Measurements from ENCODE around the gene BABAM2. TPM values are rescaled to one million over a fixed set of nuclear protein-coding genes. Genes with fewer than 3 reads are reported as not detected.

The BABAM2 gene
- total and polyA plus RNA-seq, 11 donors = 22.2 to 75.1 (median 62.5) TPM

GRCh38 chr2:28343184-28343942 is 452.8 kb downstream of the BABAM2 start:
- Histone ChIP-seq H3K27ac (peak overlapping the region; percentile 27 to 79 (median 66)), H3K4me3 (no peak overlapping the region), H3K36me3 (no peaks in the 10 kb centered on the region), H3K27me3 (no peaks in the 10 kb centered on the region), H3K9me3 (no peaks in the 10 kb centered on the region), H3K4me1 (peaks cover 0 to 55% (median 28%) of the 10 kb centered on the region in 12 donors)
- no peak for TF ChIP-seq POLR2A (IDR thresholded peaks at IDR 0.05)
- no peak for TF ChIP-seq CTCF (IDR thresholded peaks at IDR 0.05)
- DNase-seq = no peak
- WGBS, 4 donors = 87 to 94% (median 87%) methylated on average over 5 of the region's 5 CpGs
- no peak for ATAC-seq
- intact Hi-C loops (cut with DNase I) = loop anchor here in 5 of 10 donors (5.0 kb wide), 2 partner anchors 44 to 49 kb away; partner anchors contain the start of gene FOSL2 (in 4 of the 5)

GRCh38 chr2:28343971-28344715 is 453.6 kb downstream of the BABAM2 start:
- Histone ChIP-seq H3K4me1 (peaks cover 0 to 55% (median 21%) of the 10 kb centered on the region in 12 donors), H3K36me3 (no peaks in the 10 kb centered on the region), H3K9me3 (no peaks in the 10 kb centered on the region), H3K27me3 (no peaks in the 10 kb centered on the region), H3K27ac (peak overlapping the region in 1 of 12 donors; percentile 70), H3K4me3 (no peak overlapping the region)
- ATAC-seq (no peak), DNase-seq (peak in 1 of 5 donors; percentile 17)
- no peak for TF ChIP-seq POLR2A (IDR thresholded peaks at IDR 0.05)
- no peak for TF ChIP-seq CTCF (IDR thresholded peaks at IDR 0.05)
- 94% methylated on average over 20 of the region's 20 CpGs for WGBS, 4 donors
- intact Hi-C loops (cut with DNase I) = loop anchor here in 5 of 10 donors (5.0 kb wide), 2 partner anchors 43 to 48 kb away; partner anchors contain the start of gene FOSL2 (in 4 of the 5)

- no peaks in the 10 kb centered on the region for H3K27me3 ChIP-seq
- no peak overlapping the region for H3K4me3 ChIP-seq
- H3K36me3 ChIP-seq = no peaks in the 10 kb centered on the region
- WGBS, 4 donors = 90 to 93% (median 91%) methylated on average over 27 to 30 of the region's 30 CpGs
- TF ChIP-seq CTCF (IDR thresholded peaks at IDR 0.05) (no peak), POLR2A (IDR thresholded peaks at IDR 0.05) (no peak)
- H3K27ac ChIP-seq = no peak overlapping the region
- no peak for ATAC-seq
- intact Hi-C loops (cut with DNase I) = loop anchor here in 6 of 10 donors (1.0 to 5.0 kb wide), 3 partner anchors 8 to 47 kb away; partner anchors contain the start of gene FOSL2 (in 4 of the 6)
- peaks cover 0 to 58% (median 20%) of the 10 kb centered on the region in 12 donors for H3K4me1 ChIP-seq
- H3K9me3 ChIP-seq = no peaks in the 10 kb centered on the region
- DNase-seq = peak in 1 of 5 donors; percentile 21
Measured at GRCh38 chr2:28344756-28345373, 454.3 kb downstream of the BABAM2 start.

Data from heart left ventricle (tissue), 16 donors.